Stimulated activated CD8-positive, alpha-beta memory T cell treated with anti-CD3 and anti-CD28 coated beads, Interleukin-15, amount 100 ng/mL, for 4 hours (primary cell): Measurements from ENCODE around the gene HOXB3.
"Not testable (repeated sequence)": the region's sequence is repeated elsewhere in the genome, so short reads cannot be mapped to it uniquely, and the experiment has no call there.

ENCODE experiments used
- DNase-seq, 2 donors: peaks; one replicate each; pipeline ENCODE4 v3.0.0-alpha.2; 2020; ENCODE audit warnings: low read depth in 2 of 2

HOXB3 gene

DNA sequence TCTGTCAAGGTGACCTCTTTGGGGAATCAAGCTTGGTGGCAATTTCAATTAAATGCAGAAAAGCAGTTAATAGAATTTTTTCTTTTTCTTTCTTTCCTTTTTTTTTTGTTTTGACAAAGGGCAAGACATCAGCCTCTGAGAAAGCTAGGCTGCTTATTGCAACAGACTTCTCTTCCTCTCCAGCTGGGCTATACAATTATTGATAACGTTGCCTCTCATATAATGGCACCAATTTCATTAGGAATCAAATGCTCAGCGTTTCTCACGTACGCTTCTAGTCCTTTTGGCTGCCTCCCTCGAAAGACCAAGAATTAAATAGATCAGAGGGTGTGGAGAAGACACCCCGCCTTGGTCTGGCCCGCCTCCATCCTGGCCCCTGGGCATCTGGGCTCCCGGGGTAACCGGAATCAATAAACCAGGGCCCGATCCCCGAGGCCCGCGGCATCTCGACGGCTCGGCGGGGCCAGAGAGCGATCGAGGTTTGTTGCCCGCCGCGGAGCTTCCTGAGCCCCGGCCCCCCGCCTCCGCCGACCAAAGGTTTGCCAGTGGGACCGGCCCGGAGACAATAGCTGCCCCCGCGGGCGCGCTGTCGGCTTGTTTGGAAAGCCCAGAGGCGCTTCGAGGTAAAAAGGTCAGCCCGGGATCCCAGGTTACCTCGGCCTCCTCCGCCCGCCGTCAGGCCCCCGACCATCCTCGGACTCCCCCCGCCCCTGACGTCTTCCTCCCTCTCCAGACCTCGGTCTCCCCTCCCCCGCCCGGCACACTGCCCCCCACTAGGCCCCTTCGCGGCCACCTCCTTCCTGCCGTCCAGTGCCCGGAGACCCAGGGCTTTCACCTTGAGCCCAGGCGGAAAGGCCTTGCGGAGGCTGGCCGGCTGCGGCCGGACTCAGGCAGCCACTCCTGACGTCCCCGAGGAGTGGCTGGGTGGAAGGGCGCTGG lies 63.2 kb downstream of the HOXB3 start:
- DNase-seq, result no peak

DNA sequence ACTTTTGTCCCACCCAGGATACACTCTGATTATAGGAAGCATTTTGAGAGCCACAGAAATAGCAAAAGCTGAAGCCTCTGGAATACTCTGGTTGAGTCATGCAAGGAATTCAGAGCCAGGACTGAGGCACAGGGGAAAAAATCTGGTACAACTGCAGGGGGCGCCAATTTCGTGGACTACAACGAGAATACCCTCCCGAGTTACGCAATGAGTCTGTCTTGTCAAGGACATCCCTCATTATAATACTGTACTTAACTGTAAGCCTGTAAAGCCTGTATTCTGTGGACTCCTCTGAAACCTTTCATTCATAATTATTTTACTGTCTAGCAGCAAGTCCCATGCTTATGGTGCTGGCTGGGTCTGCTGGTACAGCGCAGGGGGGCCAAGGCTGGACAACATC lies 67.0 kb downstream of the HOXB3 start:
- no peak for DNase-seq

DNA sequence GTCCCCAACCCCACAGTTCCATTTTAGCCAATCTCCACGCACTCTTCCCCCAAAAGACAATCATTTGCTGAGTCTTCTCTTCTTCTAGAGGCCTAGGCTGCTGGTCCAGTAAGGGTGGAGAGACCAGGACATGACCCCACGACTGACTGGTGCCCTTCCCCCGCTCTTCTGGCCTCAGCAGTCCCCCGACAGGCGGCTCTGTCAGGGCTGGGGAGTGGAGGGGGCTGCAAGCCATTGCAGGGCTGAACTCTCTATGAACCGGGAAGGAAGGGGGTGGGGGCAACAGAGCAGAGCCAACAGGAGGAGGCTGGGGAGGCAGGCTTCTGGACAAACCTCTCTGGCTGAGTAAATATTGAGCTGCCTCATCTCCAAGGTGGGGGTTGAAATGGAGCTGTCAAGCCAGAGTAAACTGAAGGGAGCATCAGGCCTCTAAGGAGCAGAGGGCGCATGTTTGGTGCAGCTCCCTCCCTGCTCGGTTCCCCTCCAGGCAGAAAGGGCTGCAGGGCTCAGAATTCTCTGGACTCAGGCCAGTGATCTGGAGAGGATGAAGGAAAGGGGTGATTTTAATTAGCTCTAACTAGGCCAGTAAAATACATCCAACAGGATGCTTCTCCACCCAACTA lies 67.9 kb downstream of the HOXB3 start:
- no peak for DNase-seq

DNA sequence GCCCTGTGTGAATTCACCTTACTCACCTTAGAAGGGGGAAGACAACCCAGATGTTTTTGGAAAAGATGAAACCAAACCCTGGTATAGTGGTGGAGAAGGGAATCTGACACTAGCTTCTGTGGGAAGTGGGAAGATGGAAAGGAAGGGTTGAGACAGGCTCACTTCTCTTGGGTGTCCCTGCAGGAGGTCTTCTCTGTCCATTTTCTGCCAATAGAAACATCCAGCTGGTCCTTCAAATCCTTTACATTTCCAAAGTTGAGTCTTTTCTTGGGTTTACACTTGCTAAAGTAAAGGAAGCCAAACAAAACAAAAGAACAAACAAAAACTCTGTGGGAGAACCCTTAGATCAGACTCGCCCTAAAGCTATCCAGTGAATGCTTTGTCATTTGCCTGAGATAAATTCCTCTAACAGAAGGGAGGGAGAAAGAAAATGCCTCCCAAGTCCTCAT lies 69.4 kb downstream of the HOXB3 start:
- no peak for DNase-seq

DNA sequence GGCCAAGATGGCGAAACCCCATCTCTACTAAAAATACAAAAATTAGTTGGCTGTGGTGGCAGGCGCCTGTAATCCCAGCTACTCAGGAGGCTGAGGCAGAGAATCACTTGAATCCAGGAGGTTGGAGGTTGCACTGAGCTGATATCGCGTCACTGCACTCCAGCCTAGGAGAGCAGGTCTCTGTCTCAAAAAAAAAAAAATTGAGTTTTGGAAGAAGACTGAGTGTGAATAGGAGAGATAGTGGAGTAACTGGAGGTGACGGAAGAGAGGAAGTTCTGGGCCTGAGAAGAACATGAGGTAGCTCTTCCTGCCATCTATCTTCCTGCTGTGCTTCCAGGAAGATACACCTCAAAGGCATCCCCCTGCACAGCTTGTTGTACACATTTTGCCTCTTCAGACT lies 70.6 kb downstream of the HOXB3 start:
- DNase-seq, result no peak

DNA sequence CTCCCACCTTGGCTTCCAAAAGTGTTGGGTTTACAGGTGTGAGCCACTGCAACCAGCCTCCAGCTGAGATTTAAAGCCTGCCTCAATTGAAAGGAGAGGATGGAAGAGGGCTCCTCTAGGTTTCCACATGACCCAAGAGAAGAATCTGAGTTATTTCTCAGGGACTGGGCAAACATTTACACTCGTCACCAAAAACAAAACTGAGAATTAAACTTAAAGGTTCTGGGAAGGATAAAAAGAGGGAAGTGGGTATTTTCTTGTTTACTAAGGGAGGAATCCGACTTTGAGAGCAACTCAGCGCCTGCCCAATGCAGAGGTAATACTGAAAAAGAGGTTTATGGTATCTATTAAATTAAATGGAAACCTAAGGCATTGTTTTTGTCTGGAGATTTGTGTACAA lies 72.6 kb downstream of the HOXB3 start:
- DNase-seq, result no peak

DNA sequence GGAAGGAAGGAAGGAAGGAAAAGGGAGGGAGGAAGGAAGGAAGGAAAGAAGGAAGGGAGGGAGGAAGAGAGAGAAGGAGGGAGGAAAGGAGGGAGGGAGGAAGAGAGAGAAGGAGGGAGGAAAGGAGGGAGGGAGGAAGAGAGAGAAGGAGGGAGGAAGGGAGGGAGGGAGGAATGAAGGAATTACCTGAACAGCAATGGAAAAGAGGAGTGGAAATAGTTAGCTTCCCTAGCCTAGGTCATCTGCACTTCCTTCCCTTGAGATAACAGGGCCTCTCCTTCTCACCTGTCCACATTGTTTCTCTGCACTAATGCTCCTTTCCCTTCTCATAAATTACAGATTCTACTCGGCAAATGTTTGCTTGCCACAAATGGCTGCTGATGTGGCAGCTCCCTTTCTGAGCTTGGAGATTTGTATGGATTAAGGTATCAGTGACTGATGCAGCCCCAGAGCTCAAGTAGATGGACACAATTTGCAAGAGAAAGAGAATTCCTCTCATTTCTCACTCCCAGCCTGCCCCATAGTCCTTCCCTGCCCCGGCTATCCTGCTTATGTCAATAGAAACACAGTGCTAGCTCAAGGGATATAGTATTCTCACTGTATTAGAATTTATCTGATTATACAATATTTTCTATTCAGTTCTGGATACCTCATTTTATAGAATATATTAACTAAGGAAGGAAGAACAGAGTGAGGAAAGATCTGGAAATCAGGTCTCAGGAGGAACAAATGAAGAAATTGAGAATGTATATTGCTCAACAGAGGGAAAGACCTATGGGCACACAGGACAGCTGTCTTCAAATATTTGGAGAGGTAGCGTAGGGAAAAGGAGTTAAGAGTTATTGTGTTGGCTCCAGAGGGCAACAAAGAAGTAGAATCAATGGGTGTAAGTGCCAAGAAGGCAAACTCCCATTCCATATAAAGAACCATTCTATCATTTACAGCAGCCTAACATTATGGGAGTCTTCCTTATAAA lies 73.8 kb downstream of the HOXB3 start:
- DNase-seq, result no peak

DNA sequence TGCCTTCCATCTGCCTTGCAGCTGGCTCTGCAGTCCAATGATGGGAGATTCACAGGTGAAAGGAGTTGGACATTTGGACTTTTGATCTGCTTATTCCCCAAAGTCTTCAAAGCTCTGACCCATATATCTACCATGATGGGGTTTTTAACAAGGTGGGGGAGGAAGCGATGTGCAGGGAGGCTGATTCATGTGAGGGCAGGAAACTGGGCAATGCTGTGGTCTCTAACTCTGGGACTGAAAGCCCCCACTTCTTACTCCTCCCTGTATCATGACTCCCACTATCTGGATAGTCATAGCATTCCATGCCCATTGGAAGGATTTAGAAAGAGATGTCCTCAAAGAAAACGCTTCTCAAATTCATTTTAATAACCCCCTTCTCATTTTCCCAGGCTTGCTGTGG lies 75.6 kb downstream of the HOXB3 start:
- no peak for DNase-seq

DNA sequence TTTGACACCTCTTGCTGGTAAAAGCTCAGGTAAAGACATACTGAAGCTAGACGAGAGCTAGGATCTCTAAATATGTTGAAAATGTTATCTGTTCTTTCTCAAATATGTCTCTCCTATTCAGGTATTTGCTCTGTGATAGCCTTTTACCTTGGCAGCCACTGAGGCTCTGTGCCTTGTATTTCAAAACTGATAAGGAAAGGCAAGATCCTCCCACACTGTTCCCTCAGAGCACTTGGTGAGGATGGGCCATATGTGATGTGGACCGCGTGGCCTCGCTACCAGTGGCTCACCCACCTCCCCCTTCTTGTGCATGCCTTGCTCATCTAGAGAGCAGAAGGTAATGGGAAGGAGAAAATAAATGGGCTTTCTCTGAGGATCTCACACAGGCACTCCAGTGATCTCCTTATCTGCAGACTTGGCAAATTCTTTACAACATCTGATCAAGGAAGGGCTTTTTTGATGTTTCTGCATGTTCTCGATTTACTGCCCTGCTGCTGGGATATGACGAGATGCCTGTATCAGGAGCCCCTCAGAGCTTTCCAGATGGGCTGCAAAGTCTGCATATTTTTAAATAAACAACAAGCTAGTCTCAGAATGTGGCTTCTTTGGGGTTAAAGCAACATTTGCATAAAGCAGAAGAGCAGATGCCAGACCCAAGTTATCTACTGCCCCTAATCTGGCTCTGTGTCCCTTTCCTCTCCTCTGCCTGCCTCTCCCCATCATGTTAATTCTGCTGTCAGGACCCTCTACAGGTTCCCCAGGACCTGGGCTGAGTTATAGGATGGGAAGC lies 76.2 kb downstream of the HOXB3 start:
- no peak for DNase-seq

DNA sequence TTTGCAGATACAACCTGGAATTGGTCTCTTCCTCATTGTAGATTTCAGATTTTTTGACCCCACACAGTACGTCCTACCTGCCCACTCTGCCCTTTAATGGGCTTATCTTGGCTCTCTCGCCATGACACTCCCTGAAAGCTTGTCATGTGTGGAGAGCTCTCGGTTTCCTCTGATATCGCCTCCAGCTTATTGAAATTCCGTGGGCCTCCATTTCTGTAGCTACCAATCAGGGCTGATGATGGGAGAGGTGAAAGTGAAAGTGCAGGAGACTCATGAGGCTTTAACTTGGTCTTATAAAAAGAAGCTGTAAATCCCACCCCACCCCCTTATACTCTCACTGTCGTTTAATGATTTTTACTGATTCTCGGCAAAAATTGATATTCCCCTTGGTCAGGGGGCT lies 76.9 kb downstream of the HOXB3 start:
- DNase-seq, result no peak

DNA sequence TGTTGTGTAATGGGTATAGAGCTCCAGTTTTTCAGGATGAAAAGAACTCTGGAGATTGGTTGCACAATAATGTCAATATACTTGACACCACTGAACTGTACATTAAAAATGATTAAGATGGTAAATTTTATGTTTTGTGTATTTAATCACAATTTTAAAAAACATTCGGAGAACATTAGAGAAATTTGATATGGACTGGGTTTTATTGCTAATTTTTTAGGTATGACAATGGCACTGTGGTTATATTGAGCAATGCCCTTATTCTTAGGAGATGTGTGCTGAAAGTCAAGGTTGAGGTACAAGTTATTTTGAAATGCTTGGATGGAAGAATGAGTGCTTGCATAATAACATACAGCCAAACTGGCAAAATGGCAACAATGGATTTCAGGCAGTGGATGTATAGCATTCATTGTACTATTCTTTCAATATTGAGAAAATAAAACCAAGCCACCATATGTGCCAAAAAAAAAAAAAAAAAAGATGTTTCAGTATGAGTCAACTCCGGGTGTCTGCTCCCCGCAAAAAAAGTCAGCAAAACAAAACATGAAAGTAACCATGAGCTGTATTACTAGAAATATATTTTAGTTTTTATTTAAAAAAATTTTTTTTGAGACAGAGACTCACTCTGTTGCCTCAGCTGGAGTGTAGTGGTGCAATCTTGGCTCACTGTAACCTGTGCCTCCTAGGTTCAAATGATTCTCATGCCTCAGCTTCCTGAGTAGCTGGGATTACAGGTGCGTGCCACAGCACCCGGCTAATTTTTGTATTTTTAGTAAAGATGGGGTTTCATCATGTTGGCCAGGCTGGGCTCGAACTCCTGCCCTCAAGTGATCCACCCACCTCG lies 79.1 kb downstream of the HOXB3 start:
- no peak for DNase-seq

DNA sequence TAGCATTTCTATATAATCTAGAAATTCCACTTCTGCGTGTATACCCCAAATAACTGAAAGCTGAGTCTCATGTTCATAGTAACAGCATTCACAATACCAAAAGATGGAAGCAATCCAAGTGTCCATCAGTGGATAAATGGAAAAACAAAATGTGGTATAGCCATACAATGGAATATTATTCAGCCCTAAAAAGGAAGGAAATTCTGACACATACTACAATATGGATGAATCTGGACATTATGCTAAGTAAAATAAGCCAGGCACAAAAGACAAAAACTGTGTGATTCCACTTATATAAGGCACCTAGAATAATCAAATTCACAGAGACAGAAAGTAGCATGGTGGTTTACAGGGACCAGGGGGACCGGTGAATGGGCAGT lies 79.7 kb downstream of the HOXB3 start:
- no peak for DNase-seq

DNA sequence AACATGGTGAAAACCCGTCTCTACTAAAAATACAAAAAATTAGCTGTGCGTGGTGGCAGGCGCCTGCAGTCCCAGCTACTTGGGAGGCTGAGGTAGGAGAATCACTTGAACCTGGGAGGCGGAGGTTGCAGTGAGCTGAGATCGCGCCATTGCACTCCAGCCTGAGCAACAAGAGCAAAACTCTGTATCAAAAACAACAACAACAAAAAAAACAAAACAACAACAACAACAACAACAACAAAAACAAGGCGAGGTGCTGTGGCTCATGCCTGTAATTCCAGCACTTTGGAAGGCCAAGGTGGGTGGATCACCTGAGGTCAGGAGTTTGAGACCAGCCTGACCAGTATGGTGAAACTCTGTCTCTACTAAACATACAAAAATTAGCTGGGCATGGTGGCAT lies 80.3 kb downstream of the HOXB3 start:
- not testable (repeated sequence) for DNase-seq

DNA sequence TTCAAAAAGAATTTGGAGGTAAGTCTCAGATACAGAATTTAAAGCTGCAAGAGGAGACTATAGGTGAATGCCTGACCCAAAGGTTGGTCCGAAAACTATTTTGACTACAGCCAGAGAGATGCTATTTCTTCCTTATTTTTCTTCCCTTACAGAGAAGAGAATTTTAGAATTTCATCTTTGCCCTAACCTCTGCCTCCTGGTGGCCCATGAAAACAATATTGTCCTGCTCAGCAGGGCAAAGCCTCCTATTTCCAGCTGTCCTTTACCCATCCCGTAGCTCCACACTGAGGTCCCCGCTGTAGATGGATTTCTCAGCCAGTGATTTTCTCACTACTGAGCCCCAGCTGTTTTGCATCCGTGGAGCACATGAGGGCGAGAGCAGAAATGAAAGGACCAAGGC lies 83.8 kb downstream of the HOXB3 start:
- no peak for DNase-seq

DNA sequence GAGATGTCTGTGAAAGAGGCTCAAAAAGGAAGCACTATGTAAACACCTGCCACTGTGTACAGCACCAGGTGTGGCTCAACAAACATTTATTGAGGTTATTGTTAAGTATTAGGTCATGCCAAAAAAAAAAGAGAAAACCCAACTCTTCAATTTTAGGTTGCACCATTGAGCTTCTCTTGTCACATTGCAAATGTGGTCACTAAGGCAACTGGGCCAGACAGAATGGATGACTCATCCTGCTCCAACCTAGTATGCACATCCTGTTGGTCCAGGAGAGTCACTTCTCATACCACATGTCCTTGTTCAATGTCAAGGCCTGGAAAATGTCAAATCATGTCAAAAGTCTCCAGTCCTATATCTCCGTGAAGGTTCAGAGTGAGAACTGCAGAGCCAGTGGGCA lies 84.3 kb downstream of the HOXB3 start:
- DNase-seq, result peak in 1 of 2 donors; percentile 11

DNA sequence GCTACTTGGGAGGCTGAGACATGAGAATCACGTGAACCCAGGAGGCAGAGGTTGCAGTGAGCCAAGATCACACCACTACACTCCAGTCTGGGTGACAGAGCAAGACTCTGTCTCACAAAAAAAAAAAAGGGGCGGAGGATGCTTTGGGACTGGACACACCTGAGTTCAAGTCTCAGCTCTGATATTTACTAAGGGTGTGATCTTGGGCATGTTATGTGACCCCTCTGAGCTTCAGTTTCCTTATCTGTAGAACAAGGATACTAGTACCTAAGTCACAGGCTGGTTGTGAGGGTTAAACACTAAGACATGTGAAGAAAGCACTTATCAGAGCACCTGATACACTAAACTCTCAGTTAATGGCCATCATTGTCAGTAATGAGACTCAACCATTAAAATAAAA lies 85.1 kb downstream of the HOXB3 start:
- no peak for DNase-seq

DNA sequence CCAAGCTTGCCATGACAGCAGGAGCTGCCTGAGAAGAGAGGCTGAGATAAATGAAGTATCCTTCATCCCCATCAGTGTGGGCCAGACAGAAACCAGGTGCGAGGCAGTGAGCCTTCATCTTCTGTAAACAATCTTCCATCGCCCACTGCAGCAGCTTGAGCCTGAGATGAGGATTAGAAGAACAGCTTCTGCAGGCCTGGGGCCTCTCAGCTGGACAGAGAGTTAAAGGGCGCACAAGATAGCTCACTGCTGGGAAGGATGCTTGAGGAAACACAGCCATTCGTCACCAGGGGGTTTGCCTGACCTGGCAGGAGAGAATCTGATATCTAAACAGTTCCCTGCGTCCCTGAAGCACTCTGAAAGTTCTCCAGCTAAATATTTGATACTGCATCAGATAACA lies 86.3 kb downstream of the HOXB3 start:
- no peak for DNase-seq

DNA sequence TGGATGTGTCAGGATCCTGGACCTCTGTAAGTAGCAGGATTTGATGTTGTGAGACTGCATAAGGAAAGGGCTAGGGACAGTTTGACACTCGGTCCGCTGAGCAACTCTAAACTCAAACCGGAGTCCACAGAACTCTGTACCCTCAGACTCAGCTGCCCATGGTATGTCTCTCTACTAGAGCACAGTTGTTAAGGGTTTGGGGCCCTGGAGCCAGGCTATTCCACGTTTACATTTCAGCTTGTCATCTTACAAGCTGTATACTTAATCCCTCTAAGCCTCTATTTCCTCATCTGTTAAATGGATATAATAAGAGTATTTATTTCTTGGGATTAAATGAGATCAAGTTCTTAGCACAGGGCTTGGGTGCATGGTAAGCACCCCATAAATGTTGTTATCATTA lies 87.1 kb downstream of the HOXB3 start:
- no peak for DNase-seq

DNA sequence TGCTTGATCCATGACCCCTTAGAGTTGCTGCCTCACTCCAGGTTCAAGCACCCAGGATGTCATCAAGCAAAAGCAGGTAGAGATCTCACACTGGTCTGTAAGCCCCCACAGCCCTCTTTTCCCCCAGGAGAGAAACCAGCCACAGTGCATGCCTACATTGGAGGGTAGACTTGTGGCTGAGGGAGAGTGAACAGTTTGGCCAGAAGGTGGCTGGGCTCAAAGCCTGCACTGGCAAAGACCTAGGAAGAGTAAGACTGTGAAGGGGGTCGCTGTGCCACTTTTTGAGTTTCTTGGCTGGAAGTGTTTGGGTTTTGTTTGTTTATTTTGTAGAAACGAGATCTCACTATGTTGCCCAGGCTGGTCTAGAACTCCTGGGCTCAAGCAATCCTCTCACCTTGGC lies 87.7 kb downstream of the HOXB3 start:
- no peak for DNase-seq
